ENCODE data around the gene GAGE1. TPM values are rescaled to one million over a fixed set of nuclear protein-coding genes. Genes with fewer than 3 reads are reported as not detected.
"Not testable (repeated sequence)": the region's sequence is repeated elsewhere in the genome, so short reads cannot be mapped to it uniquely, and the experiment has no call there.

GAGE1 gene, protein sequence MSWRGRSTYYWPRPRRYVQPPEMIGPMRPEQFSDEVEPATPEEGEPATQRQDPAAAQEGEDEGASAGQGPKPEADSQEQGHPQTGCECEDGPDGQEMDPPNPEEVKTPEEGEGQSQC
- total RNA-seq = not detected in 2 replicates

DNA sequence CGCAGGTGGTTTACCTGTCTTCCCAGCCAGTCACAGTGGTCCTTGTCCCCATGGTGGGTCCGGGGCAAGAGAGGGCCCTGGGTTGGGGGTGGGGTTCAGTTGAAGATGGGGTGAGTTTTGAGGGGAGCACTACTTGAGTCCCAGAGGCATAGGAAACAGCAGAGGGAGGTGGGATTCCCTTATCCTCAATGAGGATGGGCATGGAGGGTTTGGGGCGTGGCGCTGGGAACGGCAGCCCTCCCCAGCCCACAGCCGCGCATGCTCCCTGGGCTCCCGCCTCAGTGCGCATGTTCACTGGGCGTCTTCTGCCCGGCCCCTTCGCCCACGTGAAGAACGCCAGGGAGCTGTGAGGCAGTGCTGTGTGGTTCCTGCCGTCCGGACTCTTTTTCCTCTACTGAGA lies at the start of gene GAGE1:
TSS of gene GAGE1 (plus strand) at position 301 of the 400 bp plus-strand sequence. CDS start 1,155 bp downstream, outside the sequence.
- not testable (repeated sequence) for DNase-seq (ENCODE audit: low read depth)

DNA sequence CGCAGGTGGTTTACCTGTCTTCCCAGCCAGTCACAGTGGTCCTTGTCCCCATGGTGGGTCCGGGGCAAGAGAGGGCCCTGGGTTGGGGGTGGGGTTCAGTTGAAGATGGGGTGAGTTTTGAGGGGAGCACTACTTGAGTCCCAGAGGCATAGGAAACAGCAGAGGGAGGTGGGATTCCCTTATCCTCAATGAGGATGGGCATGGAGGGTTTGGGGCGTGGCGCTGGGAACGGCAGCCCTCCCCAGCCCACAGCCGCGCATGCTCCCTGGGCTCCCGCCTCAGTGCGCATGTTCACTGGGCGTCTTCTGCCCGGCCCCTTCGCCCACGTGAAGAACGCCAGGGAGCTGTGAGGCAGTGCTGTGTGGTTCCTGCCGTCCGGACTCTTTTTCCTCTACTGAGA lies 47.8 kb upstream of the GAGE1 start, which contains the start of gene GAGE12E:
TSS of gene GAGE12E (plus strand) at position 301 of the 400 bp plus-strand sequence. CDS start 1,155 bp downstream, outside the sequence.
- DNase-seq (ENCODE audit: low read depth) = not testable (repeated sequence)

DNA sequence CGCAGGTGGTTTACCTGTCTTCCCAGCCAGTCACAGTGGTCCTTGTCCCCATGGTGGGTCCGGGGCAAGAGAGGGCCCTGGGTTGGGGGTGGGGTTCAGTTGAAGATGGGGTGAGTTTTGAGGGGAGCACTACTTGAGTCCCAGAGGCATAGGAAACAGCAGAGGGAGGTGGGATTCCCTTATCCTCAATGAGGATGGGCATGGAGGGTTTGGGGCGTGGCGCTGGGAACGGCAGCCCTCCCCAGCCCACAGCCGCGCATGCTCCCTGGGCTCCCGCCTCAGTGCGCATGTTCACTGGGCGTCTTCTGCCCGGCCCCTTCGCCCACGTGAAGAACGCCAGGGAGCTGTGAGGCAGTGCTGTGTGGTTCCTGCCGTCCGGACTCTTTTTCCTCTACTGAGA lies 38.3 kb upstream of the GAGE1 start, which contains the start of gene GAGE12F:
TSS of gene GAGE12F (plus strand) at position 301 of the 400 bp plus-strand sequence. CDS start 1,155 bp downstream, outside the sequence.
- DNase-seq (ENCODE audit: low read depth) = not testable (repeated sequence)

DNA sequence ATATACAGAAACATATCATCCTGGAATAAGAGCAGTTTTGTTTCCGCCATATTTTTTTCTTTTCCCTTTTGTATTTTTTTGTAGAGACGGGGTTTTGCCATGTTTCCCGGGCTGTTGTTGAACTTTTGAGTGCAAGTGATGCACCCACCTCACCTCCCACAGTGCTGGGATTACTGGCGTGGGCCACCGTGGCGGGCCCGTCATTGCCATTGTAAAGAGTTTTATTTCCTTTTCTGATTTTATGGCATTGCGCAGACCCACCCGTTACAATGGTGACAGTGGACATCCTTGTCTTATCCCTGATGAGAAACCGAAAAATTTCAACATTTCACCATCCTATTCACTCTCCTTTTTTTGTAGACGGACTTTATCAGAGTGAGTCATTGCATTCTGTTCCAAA lies 30.1 kb upstream of the GAGE1 start:
- DNase-seq (ENCODE audit: low read depth) = not testable (repeated sequence)

DNA sequence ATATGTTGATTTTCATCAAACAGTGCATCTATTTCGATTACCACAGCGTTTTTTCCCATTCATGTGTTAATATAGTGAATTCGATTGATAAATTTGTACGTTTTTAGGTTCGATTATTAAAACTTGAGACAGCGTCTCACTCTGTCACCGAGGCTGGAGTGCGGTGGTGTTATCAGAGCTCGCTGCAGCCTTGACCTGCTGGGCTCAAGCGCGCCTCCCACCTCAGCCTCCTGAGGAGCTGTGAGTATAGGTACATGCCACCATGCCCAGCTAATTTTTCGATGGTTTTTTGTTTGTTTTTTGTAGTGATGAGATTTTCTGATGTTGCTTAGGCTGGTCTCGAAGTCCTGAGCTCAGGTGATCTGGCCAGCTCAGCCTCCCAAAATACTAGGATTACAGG lies 29.7 kb upstream of the GAGE1 start:
- DNase-seq (ENCODE audit: low read depth) = not testable (repeated sequence)

DNA sequence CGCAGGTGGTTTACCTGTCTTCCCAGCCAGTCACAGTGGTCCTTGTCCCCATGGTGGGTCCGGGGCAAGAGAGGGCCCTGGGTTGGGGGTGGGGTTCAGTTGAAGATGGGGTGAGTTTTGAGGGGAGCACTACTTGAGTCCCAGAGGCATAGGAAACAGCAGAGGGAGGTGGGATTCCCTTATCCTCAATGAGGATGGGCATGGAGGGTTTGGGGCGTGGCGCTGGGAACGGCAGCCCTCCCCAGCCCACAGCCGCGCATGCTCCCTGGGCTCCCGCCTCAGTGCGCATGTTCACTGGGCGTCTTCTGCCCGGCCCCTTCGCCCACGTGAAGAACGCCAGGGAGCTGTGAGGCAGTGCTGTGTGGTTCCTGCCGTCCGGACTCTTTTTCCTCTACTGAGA lies 28.7 kb upstream of the GAGE1 start, which contains the start of gene GAGE12G:
TSS of gene GAGE12G (plus strand) at position 301 of the 400 bp plus-strand sequence. CDS start 1,155 bp downstream, outside the sequence.
- not testable (repeated sequence) for DNase-seq (ENCODE audit: low read depth)

DNA sequence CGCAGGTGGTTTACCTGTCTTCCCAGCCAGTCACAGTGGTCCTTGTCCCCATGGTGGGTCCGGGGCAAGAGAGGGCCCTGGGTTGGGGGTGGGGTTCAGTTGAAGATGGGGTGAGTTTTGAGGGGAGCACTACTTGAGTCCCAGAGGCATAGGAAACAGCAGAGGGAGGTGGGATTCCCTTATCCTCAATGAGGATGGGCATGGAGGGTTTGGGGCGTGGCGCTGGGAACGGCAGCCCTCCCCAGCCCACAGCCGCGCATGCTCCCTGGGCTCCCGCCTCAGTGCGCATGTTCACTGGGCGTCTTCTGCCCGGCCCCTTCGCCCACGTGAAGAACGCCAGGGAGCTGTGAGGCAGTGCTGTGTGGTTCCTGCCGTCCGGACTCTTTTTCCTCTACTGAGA lies 19.2 kb upstream of the GAGE1 start, which contains the start of gene GAGE12H:
TSS of gene GAGE12H (plus strand) at position 301 of the 400 bp plus-strand sequence. CDS start 1,155 bp downstream, outside the sequence.
- not testable (repeated sequence) for DNase-seq (ENCODE audit: low read depth)

DNA sequence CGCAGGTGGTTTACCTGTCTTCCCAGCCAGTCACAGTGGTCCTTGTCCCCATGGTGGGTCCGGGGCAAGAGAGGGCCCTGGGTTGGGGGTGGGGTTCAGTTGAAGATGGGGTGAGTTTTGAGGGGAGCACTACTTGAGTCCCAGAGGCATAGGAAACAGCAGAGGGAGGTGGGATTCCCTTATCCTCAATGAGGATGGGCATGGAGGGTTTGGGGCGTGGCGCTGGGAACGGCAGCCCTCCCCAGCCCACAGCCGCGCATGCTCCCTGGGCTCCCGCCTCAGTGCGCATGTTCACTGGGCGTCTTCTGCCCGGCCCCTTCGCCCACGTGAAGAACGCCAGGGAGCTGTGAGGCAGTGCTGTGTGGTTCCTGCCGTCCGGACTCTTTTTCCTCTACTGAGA lies 9.6 kb upstream of the GAGE1 start, which contains the start of gene GAGE2A:
TSS of gene GAGE2A (plus strand) at position 301 of the 400 bp plus-strand sequence. CDS start 1,155 bp downstream, outside the sequence.
- DNase-seq (ENCODE audit: low read depth) = not testable (repeated sequence)

DNA sequence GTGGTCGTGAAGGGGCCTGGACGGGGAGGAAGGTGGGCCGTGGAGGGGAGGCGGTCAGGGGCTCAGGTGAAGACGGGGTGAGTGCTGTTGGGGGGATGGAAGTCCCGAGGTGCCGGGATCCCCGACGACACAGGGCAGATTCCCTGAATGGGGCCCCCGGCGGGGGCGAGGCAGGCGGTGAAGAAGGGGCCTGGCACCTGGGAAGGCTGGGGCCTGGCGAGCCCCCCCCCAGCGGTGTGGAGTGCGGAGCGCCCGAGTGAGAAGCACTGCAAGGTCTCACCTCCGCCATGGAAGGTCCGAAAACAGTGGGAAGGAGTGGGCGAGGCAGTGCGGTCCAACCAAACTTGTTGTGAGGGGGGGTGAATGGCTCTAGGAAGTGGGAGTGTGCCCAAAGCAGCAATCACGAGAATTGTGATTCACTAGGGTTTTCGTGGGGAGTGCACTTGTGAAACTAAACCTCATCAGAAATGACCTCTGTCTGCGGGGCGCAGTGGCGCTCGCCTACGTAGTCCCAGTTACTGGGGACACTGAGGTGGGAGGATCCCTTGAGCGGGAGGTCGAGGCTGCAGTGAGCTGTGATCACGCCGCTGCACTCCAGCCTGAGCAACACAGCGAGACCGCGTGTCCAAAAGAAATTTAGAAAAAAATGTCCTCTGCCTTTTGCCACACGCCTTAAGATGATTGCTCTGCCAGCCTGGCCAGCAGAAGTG lies 8.9 kb upstream of the GAGE1 start:
- DNase-seq (ENCODE audit: low read depth) = not testable (repeated sequence)

DNA sequence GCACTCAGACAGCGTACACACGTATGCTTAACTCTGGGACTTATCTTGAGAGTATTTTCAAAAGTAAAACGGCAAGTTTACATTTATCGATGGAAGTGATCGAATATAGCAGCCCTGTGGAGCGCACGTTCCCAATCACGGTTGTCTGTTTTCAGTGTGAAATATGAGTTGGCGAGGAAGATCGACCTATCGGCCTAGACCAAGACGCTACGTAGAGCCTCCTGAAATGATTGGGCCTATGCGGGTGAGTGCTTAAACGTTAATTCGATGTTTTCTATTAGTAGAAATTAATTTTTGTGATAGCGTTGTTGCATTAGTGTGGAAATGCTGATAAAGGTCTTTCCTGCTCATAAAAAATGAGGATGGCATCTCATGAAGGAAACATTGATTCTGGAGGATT lies 8.3 kb upstream of the GAGE1 start:
- not testable (repeated sequence) for DNase-seq (ENCODE audit: low read depth)

DNA sequence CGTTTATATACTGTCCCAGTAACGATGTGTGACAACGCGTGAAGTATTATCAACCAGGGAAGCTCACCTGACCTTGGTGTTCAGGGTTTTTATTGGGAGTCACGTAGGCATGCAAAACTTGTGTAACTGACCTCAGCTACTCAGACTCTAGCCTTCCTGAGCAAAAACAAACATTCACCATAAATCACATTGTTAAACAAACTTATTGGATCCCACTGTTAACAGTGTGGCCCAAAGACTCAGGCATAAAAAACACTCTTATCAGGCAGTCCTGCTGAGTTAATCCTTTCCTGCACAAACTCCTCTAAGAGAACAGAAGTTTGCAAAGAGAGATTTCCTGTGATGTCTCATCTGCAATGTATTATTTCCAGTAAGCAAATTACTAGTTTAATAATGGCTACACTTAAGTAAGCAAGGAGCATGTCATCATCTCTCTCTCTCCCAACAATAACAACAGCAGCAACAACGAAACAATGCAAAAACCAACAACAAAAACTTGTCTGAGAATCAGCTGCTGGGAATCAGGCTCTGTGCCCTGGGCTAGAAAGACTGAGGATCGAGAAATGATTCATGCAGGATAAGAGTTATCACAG lies 12.0 kb downstream of the GAGE1 start:
- no peak for DNase-seq (ENCODE audit: low read depth)

DNA sequence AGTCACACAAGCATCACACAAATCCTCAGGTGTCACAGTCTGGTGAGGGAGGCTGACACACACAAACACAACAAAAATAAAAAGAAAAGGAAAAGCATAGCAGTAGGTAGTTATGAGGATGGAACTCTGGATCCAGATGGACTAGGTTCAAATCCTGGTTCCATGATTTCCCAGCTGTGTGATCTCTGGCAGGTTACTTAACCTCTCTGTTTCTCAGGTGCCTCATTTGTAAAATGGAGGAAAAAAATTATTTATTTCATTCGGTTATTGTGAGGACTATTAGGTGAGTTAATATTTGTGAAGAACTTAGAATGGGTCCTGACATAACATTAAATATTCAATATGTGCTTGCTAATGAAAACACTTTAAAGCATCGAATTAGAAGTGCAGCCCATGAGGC lies 19.8 kb downstream of the GAGE1 start:
- DNase-seq (ENCODE audit: low read depth) = no peak

DNA sequence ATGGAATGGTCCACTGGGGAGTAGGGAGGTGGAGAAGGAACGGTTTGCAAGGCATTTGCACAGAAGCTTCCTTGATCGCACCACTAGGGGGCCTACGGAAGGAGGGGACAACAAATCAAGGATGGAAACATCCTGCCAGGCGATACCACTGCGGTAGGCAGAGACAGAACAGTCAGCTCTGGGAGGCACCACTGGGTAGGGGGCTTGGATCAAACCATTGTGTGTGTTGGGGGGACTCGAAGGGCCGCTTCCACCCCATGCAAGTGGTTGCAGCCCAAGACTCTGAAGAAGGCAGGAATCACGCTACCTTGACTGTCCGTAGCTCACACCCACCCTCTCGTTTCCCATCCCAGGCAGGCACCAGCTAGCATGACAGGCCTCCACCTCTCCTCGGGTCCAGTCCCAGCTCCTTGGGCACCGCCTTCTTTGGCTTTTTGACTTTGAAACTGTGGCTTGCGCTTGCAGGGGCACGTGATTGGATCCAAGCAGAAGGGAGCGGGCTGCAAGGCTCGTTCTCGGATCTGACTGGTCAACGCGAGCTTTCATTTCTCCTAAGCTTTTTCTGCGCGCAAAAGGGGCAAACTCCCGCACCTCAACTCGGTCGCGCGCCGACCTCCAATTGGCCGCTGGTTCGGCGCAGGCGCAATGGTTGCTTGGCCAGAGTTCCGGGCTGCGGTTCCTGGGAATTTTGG lies 28.4 kb downstream of the GAGE1 start:
- no peak for DNase-seq (ENCODE audit: low read depth)

DNA sequence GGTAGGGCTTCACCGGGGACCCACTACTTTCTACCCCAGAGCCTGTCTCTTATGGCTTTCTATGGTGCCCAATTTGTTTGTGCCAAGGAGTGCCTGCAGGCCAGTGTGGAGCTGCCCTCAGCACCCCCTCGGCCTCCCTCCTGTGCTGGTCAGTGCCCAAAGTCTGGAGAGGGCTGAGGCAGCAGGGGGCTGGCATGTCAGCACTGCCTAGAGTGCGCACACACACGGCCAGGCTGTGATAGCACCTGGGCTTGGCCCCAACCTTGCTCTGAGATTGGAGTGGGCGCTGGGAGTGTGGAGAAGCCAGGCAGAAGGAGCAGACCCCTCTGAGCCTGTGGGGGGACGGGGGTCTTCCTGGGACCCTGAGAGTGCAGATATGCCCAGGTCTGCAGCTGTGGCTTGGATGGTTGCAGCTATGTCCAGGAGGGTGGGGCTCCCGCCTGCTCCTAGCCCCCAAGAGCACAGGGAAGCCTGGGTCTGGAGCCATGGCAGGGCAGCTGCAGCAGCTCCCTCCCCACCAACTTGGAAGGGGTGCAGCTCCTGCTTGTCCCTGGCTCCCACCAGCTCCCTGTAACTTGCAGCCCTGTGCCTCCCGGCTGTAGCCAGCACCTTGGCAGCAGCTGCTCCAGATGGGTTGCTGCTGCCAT lies 46.3 kb downstream of the GAGE1 start:
- no peak for DNase-seq (ENCODE audit: low read depth)

DNA sequence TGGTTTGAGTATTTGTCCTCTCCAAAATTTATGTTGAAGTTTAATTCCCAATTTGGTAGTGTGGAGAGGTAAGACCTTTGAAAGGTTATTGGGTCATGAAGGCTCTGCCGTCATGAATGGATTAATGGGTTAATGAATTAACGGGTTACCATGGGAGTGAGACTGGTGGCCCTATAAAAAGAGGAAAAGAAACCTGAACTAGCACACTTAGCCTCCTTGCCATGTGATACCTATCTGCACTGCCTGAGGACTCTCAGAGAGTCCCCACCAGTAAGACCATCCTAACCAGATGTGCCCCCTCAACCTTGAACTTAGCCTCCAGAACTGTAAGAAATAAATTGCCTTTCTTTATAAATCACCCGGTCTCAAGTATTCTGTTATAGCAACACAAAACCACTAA lies 57.7 kb downstream of the GAGE1 start:
- DNase-seq (ENCODE audit: low read depth) = no peak

Other genes starting within 250 kb of the GAGE1 start
- not detected in 2 replicates for gene GAGE12C, start 66.8 kb upstream of the GAGE1 start, total RNA-seq
- gene GAGE12D, start 57.3 kb upstream of the GAGE1 start, total RNA-seq = not detected in 2 replicates
- gene GAGE12E, start 47.7 kb upstream of the GAGE1 start, total RNA-seq = not detected in 2 replicates
- gene GAGE12F, start 38.2 kb upstream of the GAGE1 start, total RNA-seq = not detected in 2 replicates
- gene GAGE12G, start 28.6 kb upstream of the GAGE1 start, total RNA-seq = not detected in 2 replicates
- not detected in 2 replicates for gene GAGE12H, start 19.1 kb upstream of the GAGE1 start, total RNA-seq
- gene GAGE2A, start 9.5 kb upstream of the GAGE1 start, total RNA-seq = not detected in 2 replicates
- gene PAGE1, start 97.0 kb downstream of the GAGE1 start, total RNA-seq = not detected in 2 replicates
- not detected in 2 replicates for gene PAGE4, start 230.3 kb downstream of the GAGE1 start, total RNA-seq